GM19397 (cell line): ENCODE results near the gene MAPRE3.
"Not testable (repeated sequence)": the region's sequence is repeated elsewhere in the genome, so short reads cannot be mapped to it uniquely, and the experiment has no call there.

ENCODE experiments used
- ATAC-seq: cut with Tn5 transposase; IDR thresholded peaks from one replicate; pipeline ENCODE4 v1.9.1; 2021; ENCODE audit warnings: mild to moderate bottlenecking, moderate library complexity; ENCODE audit not compliant: unreplicated experiment

MAPRE3 gene

GRCh38 chr2:27067385-27067784 is 96.9 kb downstream of the MAPRE3 start:
- no peak for ATAC-seq

DNA sequence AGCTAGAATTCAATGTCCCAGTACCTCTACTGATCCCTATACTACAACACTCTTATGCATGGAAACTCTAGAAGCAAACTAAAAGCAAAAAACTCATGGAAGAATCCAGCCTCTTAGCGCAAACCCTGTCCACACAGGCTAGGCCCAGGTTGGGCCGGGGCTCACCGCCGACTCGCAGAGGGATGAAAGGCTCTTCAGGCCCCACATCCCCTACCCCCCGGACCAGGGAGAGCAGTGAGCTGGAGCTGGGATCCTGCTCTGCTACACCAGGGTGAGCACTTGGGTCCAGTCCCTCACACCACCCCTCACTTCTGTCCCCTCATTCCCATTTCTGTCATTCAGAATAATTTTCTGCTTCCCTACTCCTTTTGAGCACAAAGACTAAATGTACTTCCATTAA is 99.0 kb downstream of the MAPRE3 start:
- ATAC-seq = no peak

GRCh38 chr2:27069961-27070618 is 99.7 kb downstream of the MAPRE3 start:
- no peak for ATAC-seq

- no peak for ATAC-seq
Measured at GRCh38 chr2:27070653-27071276, 100.3 kb downstream of the MAPRE3 start.

- peak; percentile 89 for ATAC-seq
Measured at GRCh38 chr2:27071277-27071989, 101.0 kb downstream of the MAPRE3 start, which contains the start of gene OST4. Gene OST4 (minus strand): TSS chr2:27071654.

DNA sequence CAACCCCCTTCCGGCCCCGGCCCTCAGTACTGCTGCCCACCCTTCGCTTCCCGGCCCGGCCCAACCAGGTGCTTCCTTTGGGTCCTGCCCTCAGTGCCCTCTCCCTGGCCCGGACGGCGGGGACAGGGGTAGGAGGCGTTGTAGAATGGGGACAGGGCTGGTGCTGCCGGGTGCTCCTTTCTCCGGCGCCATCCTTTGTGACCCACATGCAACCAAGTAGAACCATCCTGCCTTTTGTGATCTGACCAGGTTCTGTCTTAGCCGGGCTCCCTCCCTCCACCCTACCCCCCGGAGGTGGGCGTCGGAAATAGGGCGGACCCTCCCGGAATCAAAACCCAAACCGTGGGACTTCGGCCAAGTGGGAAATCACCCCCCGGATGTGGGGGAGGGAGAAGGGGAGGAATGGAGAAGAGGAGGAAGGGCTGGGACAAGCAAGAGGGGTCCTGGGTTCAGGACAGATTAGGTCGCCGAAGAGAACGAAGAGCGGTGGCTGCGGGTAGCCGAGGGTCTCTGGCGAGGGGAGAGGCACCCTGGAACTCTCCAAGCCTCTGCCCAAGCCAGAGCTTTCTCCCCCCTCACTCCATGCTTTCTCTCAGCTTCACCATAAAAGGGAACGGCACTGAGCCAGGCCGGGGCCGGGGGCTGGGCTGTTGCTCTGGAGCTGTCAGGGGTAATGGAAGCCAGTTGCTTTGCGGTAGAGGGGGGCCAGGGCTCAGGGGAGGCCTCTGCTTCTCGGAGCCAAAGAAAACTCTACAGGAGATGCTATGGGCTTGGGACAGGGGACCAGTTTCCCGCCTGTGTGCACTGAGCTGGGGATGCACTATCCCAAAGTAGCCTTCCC is 101.8 kb downstream of the MAPRE3 start:
- ATAC-seq = no peak

DNA sequence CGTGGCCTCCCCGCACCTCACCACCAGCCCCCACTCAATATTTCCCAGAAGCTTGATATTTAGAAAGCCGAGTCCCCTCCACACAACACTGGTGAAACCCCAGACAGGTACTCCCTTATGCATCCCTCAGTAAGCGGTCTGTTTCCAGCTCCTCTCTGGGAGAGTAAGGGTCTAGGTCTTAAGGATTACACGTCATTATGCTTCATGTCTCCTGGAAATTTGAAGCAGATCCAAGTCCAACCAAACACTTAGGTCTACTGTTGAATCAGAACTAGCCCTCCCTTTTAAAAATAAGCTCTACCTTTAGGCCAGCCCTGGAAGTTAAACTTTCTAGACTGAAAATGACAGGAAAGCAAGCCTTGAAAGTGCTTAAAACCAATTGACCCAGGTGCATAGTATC is 102.5 kb downstream of the MAPRE3 start:
- no peak for ATAC-seq

- ATAC-seq = no peak
Measured at GRCh38 chr2:27073782-27074181, 103.3 kb downstream of the MAPRE3 start.

DNA sequence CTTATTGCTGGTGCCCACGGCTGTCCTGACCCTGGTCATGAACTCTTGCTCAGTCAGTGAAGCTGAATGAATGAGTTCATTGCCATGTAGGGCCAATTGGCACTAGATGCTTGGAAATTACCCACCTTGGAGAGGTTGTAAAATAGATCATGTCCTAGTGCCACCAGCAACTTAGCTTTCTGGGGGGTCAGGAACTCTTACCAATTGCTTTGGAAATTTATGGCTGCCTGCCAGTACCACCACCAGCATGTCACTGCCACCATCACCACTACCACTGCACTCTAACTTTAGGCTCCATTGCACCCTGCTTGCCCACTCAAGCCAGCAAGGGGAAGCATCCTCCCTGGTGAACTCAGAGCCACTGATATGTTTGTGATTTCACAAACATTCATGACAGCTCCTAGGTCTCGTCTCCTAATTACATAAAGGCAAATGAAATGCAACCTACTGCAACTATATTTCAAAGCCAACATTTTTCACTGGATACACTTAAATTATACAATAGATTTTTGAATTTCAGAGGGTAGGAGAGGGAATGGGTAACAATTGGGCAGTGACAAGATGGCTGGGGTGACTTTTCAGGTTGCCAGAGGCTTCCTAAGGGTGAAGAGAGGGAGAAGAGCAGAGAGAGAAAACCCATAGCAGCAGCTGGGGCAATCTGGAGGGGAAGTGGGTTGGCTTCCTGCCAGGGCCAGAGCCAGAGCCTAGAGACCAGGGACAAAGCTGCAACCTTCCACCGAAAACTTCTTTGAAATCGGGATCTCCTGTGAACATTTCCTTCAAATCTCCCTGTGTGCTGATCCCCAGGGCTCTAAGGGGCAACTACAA is 104.5 kb downstream of the MAPRE3 start:
- no peak for ATAC-seq

GRCh38 chr2:27075566-27075871 is 105.1 kb downstream of the MAPRE3 start:
- not testable (repeated sequence) for ATAC-seq

- no peak for ATAC-seq
Measured at GRCh38 chr2:27076323-27076722, 105.9 kb downstream of the MAPRE3 start.
